HCEC 1CT (cell line): Measurements from ENCODE around the gene CDHR2.
A peak's percentile ranks its signal among the peaks of the same experiment; 100 is the strongest.
"Not testable (repeated sequence)": the region's sequence is repeated elsewhere in the genome, so short reads cannot be mapped to it uniquely, and the experiment has no call there.

Experiments
- DNase-seq: peaks from one replicate; pipeline ENCODE4 v3.0.0-alpha.2; 2017

The CDHR2 gene

DNA sequence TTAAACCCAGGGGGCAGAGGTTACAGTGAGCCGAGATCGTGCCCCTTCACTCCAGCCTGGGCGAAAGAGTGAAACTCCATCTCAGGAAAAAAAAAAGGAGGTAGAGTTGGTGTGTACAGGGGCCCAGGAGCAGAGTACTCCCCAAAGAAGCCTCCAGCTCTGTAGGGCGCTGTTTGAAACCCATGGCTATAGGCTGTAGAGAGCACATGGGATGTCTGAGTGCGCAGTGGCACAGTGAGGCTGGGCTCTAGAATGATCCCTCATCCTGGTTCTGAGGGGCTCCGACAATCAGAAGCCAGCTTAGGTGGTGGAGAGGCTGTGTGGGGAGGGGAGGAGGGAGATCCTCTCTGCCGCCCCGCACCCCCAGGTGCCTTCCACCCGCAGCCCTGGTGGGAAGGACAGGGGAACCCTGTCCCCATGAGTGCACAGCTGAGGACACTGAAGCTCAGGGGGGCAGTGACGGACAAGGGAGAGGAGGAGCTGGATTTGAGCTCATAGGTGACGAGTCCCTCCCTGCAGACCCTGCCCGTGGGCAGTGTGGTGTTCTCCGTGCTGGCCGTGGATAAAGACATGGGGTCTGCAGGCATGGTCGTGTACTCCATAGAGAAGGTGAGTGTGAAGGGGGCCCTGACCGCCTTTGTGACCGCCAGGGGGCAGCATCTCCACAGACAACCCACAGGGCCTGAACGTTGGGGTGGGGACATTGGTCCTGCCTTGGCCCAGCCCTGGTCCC, 24.6 kb downstream of the CDHR2 start:
- DNase-seq: peak; percentile 17

DNA sequence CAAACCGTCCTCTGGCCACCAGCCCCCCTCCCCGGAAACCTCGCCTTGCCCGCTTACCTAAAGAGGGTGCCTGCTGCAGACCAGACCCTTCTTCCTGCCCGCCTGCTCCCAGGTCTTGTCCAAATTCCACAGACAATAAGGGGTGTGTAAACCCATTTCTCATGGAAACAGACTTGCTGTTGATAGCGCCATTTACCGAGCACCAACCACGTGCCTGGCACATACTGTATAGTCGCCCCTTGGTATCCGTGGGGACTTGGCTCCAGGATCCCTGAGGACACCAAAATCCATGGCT, 25.1 kb downstream of the CDHR2 start:
- no peak for DNase-seq

DNA sequence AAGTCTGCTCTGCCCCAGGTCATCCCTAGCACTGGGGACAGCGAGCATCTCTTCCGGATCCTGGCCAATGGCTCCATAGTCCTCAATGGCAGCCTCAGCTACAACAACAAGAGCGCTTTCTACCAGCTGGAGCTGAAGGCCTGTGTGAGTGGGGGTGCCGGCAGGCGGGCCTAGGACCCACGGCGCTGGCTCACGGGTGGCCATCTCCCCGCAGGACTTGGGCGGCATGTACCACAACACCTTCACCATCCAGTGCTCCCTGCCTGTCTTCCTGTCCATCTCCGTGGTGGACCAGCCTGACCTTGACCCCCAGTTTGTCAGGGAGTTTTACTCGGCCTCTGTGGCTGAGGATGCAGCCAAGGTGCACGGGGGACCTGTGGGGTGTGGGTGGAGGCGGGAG, 25.9 kb downstream of the CDHR2 start:
- DNase-seq: no peak

DNA sequence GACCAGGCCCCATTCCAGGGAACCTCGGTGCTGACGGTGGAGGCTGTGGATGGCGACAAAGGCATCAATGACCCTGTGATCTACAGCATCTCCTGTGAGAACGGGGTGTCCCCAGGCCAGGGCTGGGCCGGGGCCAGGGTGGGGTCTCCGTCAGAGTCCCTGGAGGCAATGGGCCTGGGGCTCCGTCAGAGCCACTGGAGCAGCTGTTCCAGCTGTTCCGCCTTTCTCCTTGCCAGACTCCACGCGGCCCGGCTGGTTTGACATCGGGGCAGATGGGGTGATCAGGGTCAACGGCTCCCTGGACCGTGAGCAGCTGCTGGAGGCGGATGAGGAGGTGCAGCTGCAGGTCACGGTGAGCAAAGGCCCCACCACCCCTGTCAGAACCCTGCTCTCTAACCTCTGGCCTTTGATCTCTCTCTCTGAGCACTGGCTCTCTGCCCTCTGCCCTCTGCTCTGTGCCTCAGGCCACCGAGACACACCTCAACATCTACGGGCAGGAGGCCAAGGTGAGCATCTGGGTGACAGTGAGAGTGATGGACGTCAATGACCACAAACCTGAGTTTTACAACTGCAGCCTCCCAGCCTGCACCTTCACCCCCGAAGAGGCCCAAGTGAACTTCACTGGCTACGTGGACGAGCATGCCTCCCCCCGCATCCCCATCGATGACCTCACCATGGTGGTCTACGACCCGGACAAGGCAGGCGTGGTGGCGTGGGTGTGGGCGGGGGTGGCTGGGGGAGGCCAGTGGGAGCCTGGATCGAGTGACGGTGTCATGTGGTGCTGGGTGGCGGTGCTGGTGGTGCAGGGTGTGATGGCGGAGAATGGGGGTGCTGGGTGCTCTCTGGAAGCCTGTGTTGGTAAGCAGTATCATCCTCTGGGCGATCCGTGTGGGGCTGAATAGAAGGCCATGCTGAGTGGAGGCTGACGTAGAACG, 26.6 kb downstream of the CDHR2 start:
- DNase-seq: no peak

DNA sequence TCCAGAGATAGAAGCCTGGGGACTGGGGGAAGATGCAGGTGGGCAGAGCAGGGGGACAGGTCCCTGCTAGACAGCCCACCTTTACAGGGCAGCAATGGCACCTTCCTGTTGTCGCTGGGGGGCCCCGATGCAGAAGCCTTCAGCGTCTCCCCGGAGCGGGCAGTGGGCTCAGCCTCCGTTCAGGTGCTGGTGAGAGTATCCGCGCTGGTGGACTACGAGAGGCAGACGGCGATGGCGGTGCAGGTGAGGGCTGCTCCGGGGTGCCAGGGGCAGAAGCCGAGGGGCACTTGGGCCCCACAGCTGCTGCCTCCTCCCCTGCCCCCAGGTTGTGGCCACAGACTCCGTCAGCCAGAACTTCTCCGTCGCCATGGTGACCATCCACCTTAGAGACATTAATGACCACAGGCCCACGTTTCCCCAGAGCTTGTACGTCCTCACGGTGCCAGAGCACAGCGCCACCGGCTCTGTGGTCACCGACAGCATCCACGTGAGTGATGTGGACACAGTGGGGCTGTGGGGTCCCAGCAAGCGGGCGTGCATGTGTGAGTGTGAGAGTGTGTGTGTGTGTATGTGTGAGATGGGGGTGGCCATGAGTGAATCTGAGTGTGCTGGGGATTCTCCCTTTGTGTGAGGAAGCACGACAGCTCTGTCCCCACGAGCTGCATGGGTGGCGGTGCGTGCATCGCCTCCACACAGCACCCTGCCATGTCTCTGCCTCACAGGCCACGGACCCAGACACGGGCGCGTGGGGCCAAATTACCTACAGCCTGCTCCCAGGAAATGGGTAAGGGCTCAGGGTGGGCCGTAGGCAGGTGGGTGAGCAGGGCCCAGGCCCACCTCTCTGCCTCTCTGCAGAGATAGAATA, 28.4 kb downstream of the CDHR2 start:
- DNase-seq: no peak

DNA sequence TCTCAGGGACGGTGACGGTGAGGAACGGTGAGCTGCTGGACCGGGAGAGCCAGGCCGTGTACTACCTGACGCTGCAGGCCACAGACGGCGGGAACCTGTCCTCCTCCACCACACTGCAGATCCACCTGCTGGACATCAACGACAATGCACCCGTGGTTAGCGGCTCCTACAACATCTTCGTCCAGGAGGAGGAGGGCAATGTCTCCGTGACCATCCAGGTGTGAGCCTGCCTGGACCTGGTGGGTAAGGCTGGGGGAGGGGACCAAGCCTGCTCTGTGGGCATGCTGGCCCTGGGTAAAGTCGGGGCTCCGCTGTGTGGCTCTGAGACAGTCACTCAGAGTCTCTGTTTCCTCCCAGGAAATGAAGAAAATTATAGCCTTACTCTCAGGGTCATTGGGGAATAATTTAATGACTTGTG, 29.3 kb downstream of the CDHR2 start:
- no peak for DNase-seq

DNA sequence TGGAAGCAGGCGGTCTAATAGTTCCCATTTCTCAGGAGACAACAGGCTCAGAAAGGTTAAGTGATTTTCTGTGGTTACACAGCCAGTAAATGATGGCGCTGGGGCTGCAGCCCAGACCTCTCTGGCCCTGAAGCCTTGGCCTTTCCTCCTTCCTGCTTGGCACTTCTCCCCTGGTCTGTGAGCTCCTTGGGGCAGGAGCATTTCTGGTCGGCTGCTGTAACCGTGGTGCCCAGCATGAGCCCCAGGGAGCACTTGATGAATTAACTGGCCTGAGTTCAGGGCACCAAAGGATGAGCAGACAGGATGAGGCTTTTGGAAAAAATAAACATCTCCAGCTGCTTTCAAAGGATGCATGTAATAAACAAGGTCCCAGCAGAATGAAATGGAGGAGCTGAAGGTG, 30.2 kb downstream of the CDHR2 start:
- peak; percentile 18 for DNase-seq

DNA sequence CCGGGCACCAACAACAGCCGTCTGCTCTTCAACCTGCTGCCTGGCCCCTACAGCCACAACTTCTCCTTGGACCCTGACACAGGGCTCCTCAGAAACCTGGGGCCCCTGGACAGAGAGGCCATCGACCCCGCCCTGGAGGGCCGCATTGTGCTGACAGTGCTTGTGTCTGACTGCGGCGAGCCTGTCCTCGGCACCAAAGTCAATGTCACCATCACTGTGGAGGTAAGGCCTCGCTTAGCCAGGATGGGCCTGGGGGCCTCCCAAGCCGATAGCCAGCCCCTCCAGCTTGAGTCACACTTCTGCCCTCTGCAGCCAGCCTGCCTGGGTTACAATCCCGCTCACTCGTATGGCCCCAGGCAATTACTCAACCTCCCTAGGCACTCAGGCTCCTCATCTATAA, 32.2 kb downstream of the CDHR2 start:
- no peak for DNase-seq

DNA sequence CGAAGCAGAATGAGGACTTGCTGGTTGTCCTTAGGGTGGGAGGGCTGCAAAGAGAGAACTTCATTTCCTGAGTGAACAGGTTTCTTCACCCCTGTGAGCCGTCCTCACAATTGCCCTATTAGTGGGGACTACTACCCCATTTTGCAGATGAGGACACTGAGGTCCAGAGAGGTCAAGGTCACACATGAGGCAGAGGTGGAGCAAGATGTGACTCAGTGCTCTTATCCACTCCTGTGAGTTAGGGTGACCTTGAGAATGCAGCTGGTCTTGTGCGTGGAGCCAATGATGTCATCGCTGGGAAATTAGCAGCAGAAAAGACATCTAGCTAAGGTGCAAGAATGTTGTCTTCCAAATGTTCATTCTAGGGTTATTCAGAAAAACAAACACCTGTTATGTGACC, 33.9 kb downstream of the CDHR2 start:
- DNase-seq: peak; percentile 29

DNA sequence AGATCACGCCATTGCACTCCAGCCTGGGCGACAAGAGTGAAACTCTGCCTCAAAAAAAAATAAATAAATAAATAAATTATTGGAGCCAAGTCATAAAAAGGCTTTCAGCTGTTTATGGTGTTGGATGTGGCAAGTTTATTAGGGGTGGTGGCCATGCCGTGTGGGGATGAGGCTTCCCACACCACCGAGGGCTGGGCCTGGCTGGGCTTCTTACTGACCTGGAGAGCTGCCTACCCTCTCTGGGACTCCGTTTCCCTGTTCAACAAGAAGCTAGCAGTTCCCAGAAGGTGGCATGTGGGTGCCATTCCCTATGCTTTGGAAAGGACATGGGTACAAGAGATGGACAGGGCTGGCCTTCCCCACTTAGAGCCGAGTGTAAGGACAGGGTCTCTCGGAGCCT, 38.3 kb downstream of the CDHR2 start:
- DNase-seq: no peak

DNA sequence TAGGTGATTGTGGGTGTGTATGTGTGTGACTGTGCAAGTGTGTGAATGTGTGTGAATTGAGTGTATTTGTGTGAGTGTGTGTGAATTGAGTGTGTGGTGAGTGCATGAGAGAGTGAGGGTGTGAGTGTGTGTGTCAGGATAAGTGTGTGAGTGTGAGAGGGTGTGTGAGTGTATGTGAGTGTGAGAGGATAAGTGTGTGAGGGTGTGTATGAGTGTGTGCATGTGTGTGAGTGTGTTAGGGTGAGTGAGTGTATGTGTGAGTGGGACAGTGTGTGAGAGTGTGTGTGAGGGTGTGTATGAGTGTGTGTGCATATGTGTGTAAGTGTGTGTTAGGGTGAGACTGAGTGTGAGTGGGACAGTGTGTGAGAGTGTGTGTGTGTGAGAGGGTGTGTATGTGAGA, 39.2 kb downstream of the CDHR2 start:
- no peak for DNase-seq

DNA sequence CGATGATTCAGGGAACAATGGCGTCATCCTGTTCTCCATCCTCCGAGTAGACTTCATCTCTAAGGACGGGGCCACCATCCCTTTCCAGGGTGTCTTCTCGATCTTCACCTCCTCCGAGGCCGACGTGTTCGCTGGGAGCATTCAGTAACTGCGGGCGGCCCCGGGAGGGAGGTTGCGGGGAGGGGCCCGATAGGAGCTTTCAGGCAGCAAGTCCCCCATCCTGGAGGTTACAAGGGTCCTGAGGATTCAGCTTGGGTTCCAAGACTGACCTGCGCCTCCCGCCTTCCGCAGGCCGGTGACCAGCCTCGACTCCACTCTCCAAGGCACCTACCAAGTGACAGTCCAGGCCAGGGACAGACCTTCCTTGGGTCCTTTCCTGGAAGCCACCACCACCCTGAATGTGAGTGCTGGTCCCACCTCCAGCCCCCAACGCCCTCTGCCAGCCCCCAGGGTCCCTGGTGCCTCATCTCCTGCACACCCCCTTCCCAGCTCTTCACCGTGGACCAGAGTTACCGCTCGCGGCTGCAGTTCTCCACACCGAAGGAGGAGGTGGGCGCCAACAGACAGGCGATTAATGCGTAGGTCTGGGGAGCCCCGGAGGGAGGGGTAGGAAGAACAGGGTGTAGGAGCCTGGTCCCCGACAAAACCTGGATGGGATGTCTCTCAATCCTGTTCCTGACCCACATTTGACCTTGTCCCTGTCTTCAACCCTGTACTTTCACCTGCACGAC, 40.1 kb downstream of the CDHR2 start:
- DNase-seq: no peak

DNA sequence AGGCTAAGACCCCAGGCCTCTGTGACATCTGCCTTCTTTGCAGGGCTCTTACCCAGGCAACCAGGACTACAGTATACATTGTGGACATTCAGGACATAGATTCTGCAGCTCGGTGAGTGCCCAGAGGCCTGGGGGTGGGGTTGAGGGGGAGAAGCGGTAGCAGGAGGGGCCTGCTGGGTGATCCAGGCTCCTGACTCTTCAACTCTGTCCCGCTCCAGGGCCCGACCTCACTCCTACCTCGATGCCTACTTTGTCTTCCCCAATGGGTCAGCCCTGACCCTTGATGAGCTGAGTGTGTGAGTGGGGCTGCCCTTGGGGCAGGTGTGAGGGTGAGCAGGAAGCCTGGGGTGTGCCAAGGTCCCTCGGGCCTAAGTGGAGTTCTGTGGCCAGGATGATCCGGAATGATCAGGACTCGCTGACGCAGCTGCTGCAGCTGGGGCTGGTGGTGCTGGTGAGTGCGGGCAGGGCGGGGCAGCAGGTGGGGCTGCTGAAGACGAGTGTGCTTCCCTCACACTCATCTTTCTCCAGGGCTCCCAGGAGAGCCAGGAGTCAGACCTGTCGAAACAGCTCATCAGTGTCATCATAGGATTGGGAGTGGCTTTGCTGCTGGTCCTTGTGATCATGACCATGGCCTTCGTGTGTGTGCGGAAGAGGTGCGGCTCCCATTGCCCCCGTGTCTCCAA, 41.0 kb downstream of the CDHR2 start:
- DNase-seq: no peak

DNA sequence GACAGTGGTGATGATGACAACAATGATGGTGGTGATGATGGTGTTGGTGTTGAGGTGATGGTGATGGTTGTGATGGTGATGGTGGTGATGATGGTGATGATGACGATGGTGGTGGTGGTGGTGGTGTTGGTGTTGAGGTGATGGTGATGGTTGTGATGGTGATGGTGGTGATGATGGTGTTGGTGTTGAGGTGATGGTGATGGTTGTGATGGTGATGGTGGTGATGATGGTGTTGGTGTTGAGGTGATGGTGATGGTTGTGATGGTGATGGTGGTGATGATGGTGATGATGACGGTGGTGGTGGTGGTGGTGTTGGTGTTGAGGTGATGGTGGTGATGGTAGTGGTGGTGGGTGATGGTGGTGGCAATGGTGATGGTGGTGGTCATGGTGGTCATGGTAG, 42.5 kb downstream of the CDHR2 start:
- not testable (repeated sequence) for DNase-seq

DNA sequence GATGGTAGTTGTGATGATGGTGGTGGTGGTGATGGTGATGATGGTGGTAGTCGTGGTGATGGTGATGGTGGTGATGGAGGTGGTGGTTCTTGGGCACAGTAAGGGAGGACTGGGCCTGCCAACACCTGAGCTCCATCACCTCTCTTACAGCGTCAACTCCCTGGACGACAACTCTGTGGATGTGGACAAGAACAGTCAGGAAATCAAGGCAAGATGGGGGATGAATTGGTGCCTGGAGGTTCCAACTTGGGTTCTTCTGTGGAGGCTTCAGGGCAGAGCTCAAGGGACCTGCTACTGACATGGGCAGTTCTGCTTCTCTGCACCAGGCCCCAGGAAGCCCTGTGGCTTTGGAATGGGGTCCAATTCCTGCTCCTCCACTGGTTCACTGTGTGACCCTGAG, 43.4 kb downstream of the CDHR2 start:
- no peak for DNase-seq

DNA sequence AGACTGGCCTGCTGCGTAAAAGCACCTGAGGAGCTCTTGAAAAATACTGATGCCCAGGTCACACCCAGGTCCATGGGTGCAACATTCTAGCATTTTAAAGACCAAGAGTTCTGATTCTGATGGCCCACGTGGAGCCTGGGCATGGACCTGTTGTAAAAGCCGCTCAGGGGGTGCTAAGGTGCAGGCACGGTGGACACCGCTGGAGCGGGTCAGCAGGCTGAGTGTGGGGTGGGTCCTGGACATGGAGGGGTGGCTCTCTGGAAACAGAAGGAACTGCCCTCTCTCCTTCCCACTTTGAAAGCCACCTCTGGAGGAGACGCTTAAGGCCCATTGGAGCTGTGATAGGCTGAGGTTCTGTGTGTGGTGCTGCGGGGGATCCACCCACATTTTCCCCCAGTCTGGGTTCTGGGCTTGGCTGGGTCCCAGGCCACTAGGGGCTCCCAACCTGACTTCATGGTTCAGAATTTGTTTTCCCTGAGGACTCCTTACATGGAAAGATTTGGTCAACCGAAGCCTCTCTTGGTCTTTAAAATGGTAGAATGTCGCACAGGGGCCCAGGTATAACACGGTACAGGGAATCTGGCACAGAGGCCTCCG, 44.2 kb downstream of the CDHR2 start:
- no peak for DNase-seq

DNA sequence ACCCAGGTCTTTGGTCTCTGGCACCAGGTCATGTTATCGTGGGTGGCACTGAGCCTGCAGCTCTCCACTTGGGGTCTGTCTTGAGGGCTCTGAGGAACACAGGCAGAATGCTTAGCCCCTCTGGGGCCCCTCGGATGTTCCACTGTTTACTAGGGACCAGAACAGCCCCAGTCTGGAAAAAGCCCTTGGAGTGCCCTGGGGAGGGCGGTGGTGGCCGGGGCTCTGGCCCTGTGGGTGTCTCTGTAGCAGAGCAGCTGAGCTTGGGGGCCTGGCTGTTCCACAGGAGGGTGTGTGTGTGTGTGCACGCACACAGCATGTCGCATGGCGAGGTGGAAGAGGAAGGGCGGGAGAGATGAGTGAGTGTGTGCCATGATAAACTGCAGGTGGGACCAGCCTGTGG, 45.4 kb downstream of the CDHR2 start:
- DNase-seq: no peak

DNA sequence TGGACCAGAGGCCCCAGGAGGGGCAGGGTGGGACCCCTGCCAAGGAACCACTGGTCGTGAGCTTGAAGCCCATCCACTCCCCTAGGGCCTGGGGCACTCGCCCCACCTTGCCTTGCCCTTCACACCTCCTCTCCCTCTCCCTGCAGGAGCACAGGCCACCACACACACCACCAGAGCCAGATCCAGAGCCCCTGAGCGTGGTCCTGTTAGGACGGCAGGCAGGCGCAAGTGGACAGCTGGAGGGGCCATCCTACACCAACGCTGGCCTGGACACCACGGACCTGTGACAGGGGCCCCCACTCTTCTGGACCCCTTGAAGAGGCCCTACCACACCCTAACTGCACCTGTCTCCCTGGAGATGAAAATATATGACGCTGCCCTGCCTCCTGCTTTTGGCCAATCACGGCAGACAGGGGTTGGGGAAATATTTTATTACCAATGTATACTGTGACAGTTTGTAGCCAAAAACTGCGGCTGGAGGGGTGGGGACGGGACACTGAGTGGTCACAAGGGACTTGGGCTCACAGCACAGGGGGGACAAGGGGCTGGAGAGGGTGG, 46.3 kb downstream of the CDHR2 start:
- no peak for DNase-seq

DNA sequence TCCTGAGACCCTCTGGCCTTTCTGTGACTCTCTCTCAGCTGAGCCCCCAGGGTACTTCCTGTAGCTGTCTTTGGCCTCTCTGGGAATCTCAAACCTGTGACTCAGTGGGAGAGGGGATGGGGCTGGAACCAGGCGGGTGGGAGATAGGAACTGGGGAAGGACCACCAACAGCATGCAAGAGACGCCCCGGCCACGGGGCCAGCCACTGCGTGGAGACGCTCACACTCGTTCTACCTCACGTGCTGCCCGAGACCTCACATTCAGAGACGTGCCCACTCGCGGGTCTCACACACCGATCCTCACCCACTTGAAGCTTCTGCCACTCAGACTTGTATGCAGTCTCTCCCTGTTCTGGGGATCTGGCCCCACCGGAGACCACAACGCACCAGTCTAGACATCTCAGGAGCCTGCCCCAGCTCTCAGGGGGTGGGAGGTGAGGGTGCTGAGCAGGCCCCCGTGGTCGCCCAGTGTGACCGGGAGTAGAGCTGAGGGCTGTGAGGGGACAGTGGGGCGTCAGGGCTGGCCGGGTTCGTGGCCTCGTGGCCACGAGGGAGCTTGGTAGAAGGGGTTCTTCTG, 47.0 kb downstream of the CDHR2 start:
- DNase-seq: no peak

DNA sequence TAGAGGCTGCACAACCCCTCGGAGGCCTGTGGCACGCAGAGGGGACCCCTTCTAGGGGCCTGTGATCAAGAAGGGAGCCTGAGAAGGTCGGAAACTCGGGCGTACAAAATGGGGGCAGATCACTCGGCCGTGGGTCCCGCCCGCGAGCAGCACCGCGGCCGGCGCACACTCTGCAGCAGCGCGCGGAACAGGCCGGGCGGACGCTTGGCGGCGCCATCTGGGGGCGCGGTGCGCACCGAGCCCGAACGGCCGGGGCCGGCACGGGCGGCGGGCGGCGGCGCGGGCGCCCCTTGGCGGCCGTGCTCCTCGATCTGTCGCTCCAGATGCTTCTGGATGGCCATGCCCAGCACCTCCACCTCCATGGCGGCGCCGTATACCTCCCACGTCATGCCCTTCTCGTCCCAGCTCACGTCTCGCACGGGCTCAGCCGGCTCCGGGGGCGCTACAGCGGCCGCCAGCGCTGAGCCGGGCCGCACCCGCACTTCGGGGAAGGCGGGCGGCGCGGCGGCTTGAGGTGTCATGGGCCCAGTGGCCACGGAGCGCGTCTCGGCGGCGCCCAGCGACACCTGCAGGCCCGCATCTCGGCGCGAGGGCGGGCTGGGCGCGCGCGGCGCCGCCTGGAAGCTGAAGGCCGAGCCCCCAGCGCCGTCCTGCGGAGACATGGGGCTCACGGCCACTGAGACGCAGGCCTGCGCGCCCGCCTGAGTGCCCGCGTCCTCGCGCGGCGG, 47.7 kb downstream of the CDHR2 start:
- DNase-seq: no peak
